Posterior vena cava (tissue), 2 donors: Measurements from ENCODE around the gene PLGLB2. TPM values are rescaled to one million over a fixed set of nuclear protein-coding genes. Genes with fewer than 3 reads are reported as not detected.
"Not testable (repeated sequence)": the region's sequence is repeated elsewhere in the genome, so short reads cannot be mapped to it uniquely, and the experiment has no call there.

Source experiments
- DNase-seq: peaks from one replicate; pipeline ENCODE4 v3.0.0-alpha.2; 2020; ENCODE audit warnings: low spot score
- intact Hi-C, 2 donors: fragments of 100-400 bp; cut with DNase I; formaldehyde crosslinking; loops; one replicate each; pipeline versions ENCODE4 v1.14.1 to v1.14.2; 2022 to 2023
- long read RNA-seq, 2 donors: library from polyadenylated mRNA; unstranded; transcript quantifications; one replicate each; pipeline ENCODE4 v2.0.0, GENCODE V29; 2020 to 2021
- total RNA-seq, 2 donors: library from RNA; stranded (reverse); fragmentation: NEBNext Ultra II Directional; extraction: Animal tissue kit (Norgen Biotek cat#: 25700); gene quantifications; one replicate each; pipeline ENCODE4 v1.2.1, GENCODE V29; 2021
- donor health status: DM: yes; HTN: yes; CAD: no.
- donor health status: DM: yes; HTN: yes; CAD: no.

PLGLB2 gene
- 1 to 10 TPM in 1 of 2 donors, not detected in 1; 1.0 TPM for total RNA-seq
- long read RNA-seq, donor 1: 0 reads
- long read RNA-seq, donor 2: 0 reads

DNA sequence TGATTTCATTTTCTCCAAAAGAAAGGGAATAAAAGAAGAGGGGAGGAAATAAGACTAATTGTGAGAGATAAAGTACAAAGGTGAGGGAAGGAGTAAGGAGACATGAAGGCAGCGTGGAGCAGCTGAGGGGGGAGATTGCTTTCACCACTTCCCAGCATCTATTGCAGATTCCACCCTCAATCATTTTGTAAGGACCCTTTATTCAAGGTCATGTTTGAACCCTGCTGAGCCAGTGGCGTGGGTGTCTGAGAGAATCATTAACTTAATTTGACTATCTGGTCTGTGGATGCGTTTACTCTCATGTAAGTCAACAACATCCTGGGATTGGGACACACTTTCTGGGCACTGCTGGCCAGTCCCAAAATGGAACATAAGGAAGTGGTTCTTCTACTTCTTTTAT lies at the start of gene PLGLB2:
PLGLB2 (plus strand) TSS at position 297 of the 400 bp plus-strand sequence; CDS start at position 364, 67 bp downstream.
- intact Hi-C loops, DNase-seq: not testable (repeated sequence)

DNA sequence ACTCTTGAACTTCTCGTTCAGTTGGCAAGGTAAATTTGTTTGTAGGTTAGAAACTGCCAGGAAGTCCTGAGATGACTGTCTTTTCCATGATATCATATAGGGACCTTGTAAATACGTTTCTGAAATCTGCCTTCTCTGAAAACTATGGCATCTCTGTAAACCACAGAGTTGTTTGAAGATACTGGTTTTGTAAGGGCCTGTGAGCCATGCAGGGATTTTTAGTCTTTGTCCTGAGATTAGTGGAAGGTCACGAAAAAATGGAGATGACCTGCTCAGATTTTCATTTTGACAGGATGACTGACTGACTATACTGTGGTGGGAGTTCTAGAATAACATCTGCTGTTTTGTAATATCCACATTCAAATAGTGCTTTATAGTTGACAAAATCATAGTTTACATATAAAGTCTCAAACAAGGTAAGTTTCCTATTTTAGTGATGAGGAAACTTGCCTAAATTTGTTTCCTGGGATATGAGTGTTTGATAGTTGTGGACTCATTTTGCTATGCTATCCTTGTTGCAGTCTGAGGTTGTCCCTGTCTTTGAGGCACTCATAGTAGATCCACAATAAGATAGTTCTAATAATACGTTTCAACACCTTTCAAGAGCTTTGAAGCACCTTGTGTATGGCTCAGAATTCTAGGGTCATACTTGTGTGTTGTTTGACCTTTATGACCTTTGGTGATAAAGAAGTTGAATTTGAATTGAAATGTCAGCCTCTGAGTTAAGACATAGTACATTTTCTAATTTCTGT lies 43.1 kb upstream of the PLGLB2 start:
- intact Hi-C loops, DNase-seq: not testable (repeated sequence)

DNA sequence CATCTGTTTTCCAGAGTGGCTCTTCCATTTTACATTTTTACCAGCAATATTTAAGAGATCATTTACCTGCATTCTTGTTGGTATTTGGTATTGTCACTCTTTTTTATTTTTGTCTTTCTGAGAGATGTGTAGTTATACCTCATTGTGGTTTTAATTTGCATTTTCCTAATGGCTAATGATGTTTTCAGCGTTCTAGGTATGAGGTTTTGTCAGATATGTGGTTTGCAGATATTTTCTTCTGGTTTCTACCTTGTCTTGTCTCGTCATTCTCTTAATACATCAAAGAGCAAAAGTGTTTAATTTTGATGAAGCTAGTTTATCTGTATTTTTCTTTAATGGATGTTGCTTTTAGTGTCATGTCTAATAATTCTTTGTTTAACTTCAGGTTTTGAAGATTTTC lies 39.5 kb upstream of the PLGLB2 start:
- intact Hi-C loops, DNase-seq: not testable (repeated sequence)

DNA sequence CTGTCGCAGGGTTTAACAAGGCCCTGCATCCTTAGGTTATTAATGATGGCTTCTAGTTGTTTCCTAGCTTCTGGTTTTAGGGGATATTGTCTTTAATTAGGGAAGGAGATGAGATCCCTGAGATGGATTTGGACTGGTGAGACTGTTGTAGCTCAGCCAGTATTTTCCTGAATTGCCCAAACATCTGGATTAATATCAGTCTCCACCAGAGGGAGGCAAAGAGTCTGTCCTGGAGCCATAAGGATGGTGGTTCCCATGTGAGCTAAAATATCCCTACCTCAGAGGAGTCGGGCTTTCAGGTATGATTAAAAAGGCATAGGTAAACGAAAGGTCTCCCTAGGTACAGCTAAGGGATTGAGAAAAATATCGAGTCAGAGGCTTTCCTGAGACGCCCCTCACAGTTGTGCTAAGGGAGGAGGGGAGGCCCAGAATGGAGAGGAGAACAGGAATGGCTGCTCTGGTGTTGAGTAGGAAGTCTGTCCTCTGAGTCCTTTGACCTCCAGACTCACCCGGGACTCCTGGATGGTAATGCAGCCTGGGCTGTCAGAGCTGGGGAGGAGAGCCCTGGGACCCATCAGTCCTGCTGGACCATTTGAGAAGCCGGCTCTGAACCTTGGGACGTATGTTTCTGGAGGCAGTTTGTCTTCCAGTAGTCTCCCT lies 19.8 kb upstream of the PLGLB2 start:
- DNase-seq, intact Hi-C loops: not testable (repeated sequence)

DNA sequence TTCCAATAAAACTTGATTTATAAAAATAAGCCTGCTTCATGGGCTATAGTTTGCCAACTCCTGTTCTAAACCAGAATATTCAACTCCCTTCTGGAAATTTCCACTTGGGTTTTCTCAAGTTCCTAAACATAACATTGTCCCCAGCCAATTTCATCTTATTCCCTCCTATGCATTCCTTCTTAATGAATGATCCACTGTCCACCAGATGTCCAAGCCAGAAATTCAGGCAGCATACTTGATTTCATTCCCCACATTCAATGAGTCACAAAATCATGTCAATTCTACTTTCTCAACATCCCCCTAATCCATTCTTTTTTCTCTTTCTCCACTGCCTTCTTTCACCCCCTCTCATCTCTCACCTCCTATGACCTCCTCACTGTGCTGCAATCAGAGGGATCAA lies 7.0 kb upstream of the PLGLB2 start:
- intact Hi-C loops, DNase-seq: not testable (repeated sequence)

DNA sequence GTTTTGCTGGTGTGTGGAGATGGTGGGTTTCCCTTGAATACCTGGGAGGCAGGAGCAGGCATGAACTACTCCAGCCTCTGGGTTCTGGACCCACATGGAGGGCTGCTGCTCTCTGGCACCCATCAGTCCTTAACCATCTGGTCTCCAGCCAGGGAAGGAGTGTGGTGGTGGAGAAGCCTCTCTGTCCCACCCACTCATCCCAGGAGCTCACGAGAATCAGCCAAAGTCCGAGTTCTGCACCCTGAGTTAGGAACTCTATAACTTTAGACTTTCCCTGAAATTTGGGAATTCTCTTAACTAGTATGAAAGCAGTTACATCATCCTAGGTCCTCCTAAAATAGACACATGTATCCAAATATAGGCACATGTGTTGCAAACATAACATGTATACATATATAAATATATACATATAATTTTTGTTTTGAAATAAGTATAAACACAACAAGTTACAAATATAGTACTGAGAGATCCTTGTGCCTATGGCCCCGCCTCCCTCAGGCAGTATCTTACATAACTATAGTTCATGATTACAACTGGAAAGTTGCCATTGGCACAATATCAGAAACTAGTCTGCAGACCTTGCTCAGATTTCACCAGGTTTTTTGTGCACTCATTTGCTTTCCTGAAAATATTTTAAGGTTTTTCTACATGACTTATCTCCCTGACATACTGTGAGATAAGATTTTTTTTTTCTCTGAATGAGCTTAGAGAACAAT lies 5.3 kb upstream of the PLGLB2 start:
- intact Hi-C loops: not testable (repeated sequence)

DNA sequence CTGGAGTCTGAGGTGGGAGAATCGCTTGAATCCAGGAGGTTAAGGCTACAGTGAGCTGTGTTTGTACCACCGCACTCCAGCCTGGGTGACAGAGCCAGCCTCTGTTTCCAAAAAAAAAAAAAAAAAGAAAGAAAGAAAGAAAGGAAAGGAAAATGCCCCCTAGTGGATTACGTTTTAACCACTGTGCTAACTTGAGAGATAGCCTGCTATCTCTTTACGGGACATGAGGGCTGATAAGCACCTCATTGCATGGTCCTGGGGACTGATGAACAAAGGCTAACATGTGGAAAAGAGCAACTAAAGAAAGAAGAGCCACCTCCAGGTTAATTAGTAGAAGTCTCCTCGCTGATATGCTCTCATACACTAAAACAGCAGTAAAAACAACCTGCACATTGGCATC lies 4.2 kb upstream of the PLGLB2 start:
- DNase-seq, intact Hi-C loops: not testable (repeated sequence)

More for the DNA sequence above, 5.3 kb upstream of the PLGLB2 start:
- not testable (repeated sequence) for DNase-seq

DNA sequence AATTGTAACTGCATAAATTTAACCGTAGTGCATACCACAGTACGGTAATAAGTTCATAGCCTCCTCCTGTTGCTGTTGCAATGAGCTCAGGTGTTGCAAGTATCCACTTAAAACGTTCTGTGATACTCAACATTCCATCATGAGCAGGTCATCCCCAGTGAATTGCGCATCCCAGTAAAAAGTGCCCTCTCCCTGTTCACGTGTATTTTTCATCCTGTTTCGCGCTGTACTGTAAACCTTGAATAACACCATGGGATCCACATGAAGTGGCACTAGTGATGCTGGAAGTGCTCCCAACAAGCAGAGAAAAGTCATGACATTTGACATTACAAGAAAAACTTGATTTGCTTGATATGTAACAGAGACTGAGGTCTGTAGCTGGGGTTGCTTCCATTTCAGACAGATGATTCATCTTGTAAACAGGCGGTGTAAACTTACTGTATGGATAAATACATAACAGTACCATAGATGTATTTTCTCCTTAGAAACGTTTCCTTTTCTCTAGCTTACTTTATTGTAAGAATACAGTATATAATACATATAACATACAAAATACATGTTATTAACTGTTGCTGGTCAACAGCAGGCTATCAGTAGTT lies 2.4 kb upstream of the PLGLB2 start:
- intact Hi-C loops, DNase-seq: not testable (repeated sequence)

DNA sequence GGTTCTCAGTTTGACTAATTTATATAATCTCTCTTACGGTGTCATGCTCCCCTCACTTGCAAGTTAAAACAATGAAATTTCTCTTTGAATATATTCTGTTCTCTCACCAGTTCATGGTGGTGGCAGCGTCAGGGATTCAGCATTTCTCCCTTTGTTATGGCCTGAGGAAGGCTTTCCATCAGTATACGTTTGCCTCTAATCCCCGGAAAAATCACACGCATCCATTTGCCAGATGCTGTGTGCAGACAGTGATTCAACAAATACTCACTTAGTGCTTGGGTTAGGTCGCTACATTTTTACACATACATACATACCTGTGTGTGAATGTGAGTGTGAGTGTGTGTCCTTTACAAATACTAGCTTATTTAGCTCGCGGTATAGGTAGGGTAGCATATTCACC lies 637 bp downstream of the PLGLB2 start:
- intact Hi-C loops, DNase-seq: not testable (repeated sequence)

DNA sequence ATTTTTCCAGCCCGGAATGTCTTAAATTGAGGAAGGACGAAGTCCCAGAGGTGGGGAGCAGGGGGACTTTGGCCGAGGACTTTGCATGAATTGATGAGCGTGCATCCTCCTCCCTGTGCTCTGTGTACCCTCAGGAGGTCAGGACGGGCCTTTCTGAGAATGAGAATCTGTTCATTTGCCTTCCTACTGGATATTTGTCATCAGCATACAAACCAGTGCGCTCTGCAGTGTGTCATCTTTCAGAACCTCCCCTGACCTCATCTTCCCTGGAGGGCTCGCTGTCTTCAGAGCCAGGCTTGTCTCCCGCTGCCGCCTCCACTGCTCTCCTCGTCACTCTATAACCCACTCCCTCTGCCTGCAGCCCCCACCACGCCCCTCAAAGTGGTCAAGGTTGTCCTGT lies 2.7 kb downstream of the PLGLB2 start:
- intact Hi-C loops, DNase-seq: not testable (repeated sequence)

DNA sequence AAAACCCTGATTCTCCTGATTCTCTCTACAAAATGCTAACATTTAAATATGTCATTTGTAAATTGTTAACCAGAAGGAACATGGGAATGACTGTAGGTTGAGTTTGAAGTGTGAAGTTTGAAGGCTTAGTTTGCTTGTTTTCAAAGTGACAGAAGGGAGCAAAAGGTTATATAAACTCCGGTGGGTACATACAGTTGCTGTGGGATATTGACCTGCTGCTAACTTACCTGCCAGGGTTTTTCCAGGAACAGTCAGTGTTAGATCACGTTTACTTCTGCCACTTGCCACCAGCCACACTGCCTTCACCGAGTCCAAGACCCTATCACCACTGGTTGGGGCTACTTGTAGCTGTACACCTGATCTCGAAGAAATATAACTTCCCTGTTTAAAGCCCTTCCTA lies 6.9 kb downstream of the PLGLB2 start:
- intact Hi-C loops, DNase-seq: not testable (repeated sequence)

Other genes with a start within 250 kb of the PLGLB2 start
- 1 to 10 TPM; 4.4 to 6.4 TPM for gene RGPD2, start 77.7 kb downstream of the PLGLB2 start, total RNA-seq